ENCODE measurements around the gene ZNF583.
A peak's percentile ranks its signal among the peaks of the same experiment; 100 is the strongest.

ZNF583 gene

DNA sequence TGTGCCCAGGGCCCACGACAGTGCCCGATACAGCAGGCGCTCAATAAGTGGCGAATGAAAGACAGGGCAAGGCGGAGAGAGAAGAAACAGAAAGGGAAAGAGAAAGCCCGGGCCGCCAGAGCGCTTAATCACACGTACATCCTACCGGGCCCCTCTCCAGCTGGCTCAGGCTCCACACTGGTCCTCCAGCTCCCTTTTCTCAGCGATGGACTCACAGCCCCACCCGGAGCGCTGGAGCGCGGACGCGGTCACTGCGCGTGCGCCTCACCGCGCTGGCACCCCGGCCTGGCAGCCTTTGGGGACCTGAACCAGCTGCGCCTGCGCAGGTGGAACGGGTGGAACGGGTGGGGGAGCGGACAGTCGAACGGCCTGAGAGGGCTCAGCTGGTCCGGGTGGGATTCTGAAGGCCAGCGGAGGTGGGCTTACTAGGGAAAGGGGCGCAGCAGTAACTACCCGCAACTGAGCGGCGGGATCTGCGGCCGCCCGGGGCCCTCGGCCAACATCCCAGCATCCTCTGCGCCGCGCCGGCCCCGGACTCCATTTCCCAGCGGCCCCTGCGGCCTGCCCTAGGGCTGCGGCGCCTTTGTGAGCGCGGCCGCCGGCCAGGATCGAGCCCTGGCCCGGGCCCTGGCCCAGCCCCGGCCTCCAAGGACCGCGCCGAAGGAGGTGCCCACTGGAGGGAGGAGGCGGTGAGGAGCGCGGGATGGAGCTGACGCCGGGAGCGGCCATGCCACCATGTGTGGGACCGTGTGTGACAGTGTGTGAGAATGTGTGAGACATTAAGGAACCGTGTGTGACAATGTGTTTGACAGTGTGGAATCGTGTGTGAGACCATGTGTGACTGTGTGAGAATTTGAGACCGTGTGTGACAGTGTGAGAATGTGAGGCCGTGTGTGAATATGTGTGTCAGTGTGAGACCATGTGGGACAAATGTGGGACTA lies at the start of gene ZNF583:
Gene ZNF583 (plus strand): TSS at position 569 of the 941 bp plus-strand sequence. CDS start 2,783 bp downstream, outside the sequence.
- peak; percentile 96 to 97 for DNase-seq
- TF ChIP-seq POLR2A (IDR thresholded peaks at IDR 0.05; ENCODE audit: low read length) (peak; percentile 49), GATA1 (IDR thresholded peaks at IDR 0.05; ENCODE audit: low read depth, low read length) (no peak)

DNA sequence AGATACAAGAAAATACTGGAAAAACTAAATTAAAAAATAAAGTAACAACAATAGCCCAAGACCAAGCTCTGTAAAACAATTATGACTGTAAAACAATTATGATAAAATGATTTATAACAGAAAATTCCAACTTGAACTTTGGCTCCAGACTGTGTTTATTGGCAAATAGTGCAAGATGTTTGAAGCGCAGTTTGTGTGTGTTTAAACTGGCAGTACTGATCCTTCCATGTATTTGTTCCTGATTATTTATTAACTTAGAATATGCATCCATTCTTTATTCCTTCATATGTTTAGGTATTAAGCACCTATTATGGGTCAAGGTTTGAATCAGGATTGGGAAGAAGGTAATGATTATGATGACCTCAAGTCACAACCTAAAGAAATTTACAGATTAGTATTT lies 48.6 kb upstream of the ZNF583 start:
- no peak for TF ChIP-seq POLR2A (IDR thresholded peaks at IDR 0.05; ENCODE audit: low read length)
- TF ChIP-seq GATA1 (IDR thresholded peaks at IDR 0.05; ENCODE audit: low read depth, low read length) = no peak
- no peak for DNase-seq

DNA sequence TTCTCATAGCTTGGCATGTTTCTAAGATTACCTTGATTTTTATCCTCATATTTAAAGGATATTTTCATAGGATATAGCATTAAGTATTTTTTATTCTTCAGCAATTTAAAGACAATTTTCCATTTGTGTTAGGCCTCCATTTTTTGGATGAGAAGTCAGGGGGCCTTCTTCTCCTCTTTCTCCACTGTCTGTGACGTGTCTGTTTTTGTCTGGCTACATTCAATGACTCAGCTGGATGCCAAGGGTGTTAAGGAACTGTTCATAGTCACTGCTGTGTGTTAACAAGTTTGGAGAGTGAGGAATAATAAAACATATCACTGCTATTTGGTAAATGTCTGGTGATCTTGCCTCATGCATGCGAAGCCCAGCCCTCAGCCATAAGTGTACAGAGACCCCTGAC lies 47.2 kb upstream of the ZNF583 start:
- DNase-seq = no peak
- TF ChIP-seq POLR2A (IDR thresholded peaks at IDR 0.05; ENCODE audit: low read length) (no peak), GATA1 (IDR thresholded peaks at IDR 0.05; ENCODE audit: low read depth, low read length) (no peak)

DNA sequence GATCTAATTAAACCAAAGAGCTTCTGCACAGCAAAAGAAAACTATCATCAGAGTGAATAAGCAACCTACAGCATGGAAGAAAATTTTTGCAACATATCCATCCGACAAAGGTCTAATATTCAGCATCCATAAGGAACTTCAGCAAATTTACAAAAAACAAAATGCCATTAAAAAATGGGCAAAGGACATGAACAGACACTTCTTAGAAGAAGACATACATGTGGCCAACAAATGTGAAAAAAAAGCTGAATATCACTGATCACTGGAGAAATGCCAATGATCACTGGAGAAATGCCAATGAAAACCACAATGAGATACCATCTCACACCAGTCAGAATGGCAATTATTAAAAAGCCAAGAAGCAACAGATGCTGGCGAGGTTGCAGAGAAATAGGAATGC lies 43.3 kb upstream of the ZNF583 start:
- TF ChIP-seq GATA1 (IDR thresholded peaks at IDR 0.05; ENCODE audit: low read depth, low read length) = no peak
- no peak for TF ChIP-seq POLR2A (IDR thresholded peaks at IDR 0.05; ENCODE audit: low read length)
- DNase-seq = peak in 1 of 2 experiments; percentile 16

DNA sequence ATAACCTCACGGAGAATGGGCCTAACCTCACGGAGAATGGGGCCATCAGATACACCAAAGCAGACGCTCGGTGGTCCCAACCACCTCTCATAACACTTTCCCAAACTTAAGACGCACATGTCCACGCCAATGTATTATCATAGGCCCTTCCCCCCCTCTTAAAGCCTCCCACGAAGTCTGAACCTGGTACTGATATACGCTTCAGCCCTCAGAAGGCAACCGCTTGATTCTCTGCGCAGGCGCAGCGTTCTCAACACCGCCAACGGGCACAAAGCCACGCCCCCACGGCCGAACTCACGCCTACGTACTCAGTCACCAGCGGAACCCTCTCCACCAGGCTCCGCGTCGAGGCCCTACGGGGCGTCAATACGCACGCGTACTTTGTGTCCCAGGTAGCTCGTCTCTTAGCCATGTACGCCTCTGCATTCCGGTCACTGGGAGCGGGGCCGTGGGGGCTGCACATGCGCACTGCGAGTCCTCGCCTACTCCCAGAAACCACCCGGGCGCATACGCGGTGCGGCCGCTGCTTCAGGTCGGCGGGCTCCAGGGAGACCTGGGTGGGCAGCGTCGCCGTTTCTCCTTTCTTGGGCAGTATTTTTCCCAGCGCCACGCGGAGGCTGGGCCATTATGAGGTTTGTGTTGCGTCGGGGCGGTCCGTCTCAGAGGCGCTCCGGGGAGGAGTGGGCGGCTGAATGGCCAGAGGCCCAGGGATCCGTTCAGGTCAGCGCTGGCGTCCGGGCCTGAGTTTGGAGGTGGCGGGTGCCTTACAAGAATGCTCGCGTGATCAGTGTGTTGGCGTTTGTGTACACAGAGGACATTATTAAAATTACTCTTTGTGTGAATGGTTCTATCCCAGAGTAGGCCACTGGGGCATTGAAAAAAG lies 36.1 kb upstream of the ZNF583 start:
- DNase-seq = peak; percentile 93 to 94
- TF ChIP-seq POLR2A (IDR thresholded peaks at IDR 0.05; ENCODE audit: low read length) (peak; percentile 62), GATA1 (IDR thresholded peaks at IDR 0.05; ENCODE audit: low read depth, low read length) (no peak)

DNA sequence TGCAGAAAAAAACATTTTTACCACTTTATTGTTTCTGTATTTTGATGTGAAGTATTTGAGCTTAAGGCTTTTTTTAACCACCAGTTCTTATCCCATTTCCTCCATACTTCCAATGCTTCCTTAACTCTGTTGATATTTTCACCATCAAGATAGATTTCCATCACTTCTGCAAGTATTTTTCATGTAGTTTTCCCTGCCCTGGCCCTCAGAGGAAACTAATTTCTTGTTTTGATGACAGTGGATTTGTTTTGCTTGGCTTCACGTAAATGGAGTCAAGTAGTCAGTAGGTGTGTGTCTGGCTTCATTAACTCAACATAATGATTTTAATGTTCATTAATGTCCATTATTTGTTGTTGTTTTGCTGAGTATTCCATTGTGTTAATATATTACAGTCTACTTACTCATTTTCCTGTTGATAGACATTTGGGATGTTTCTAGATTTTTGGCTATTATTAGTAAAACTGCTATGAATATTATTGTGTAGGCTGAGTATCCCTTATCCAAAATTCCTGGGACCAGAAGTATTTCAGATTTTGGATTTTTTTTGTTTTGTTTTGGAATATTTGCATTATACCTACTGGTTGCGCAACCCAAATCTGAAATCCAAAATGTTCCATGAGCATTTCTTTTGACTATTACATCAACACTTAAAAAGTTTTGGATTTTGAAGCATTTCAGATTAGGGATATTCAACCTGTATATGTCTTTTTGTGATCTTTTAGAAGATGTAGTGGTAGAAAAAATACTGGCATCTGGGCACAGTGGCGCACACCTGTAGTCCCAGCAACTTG lies 34.1 kb upstream of the ZNF583 start:
- no peak for DNase-seq
- no peak for TF ChIP-seq GATA1 (IDR thresholded peaks at IDR 0.05; ENCODE audit: low read depth, low read length)
- no peak for TF ChIP-seq POLR2A (IDR thresholded peaks at IDR 0.05; ENCODE audit: low read length)

DNA sequence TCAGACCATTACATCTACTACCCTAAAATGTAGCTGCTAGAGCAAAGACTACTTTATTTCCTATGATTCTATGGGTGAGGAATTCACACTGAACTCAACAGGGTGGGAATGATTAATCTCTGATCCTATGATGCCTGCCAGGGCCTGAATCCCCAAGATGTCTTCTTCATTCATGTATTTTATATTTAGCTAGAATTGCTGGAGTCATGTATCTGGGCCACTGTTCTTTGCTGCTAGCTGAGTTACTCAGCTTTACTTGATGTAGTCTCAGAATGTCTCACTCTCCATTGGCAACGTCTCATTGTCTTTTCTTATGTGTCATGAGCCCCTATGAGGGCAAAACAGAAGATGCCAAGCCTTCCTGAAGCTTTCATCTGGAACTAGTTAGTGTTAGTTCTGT lies 31.9 kb upstream of the ZNF583 start:
- TF ChIP-seq GATA1 (IDR thresholded peaks at IDR 0.05; ENCODE audit: low read depth, low read length) = no peak
- no peak for TF ChIP-seq POLR2A (IDR thresholded peaks at IDR 0.05; ENCODE audit: low read length)
- no peak for DNase-seq

DNA sequence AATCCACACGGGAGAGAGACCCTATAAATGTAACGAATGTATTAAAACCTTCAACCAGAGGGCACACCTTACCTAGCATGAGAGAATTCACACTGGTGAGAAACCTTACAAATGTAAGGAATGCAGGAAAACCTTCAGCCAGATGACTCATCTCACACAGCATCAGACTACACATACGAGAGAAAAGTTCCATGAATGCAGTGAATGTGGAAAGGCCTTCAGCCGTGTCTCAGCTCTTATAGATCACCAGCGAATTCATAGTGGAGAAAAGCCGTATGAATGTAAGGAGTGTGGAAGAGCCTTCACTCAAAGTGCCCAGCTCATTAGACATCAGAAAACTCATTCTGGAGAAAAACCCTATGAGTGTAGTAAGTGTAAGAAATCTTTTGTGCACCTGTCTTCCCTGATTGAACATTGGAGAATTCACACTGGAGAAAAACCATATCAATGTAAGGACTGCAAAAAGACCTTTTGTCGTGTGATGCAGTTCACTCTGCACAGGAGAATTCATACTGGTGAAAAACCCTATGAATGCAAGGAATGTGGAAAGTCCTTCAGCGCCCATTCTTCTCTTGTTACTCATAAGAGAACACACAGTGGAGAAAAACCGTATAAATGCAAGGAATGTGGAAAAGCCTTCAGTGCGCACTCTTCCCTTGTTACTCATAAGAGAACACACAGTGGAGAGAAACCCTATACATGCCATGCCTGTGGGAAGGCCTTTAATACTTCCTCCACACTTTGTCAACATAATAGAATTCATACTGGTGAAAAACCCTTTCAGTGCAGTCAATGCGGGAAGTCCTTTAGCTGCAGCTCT lies 26.8 kb upstream of the ZNF583 start:
- TF ChIP-seq GATA1 (IDR thresholded peaks at IDR 0.05; ENCODE audit: low read depth, low read length) (no peak), POLR2A (IDR thresholded peaks at IDR 0.05; ENCODE audit: low read length) (no peak)
- DNase-seq = no peak

DNA sequence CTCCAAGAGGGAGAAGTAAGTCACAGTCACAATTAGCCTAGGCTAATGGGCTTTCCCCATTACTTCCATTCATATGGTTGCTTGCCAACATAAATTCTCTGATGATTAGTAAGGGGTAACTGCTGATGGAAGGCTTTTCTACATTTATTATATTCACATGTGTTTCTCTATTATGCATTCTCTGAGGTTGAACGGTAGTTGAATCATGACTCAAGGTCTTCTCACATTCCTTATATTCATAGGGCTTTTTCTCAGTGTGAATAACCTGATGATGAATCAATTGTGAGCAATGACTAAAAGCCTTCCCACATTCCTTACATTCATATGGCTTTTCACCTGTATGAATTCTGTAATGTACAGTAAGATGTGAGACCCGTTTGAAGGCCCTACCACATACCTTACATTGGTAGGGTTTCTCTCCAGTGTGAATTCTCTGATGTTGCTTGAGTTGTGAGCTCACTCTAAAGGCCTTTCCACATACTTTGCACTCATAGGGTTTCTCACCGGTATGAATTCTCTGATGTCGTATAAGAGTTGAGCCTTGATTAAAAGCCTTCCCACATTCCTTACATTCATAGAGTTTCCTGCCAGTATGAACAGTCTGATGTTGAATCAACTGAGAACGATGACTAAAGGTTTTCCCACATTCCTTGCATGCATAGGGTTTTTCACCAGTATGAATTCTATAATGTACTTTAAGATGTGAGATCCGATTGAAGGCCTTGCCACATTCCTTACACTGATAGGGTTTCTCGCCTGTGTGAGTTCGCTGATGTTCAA lies 20.1 kb upstream of the ZNF583 start:
- DNase-seq = no peak
- TF ChIP-seq POLR2A (IDR thresholded peaks at IDR 0.05; ENCODE audit: low read length) (no peak), GATA1 (IDR thresholded peaks at IDR 0.05; ENCODE audit: low read depth, low read length) (no peak)

DNA sequence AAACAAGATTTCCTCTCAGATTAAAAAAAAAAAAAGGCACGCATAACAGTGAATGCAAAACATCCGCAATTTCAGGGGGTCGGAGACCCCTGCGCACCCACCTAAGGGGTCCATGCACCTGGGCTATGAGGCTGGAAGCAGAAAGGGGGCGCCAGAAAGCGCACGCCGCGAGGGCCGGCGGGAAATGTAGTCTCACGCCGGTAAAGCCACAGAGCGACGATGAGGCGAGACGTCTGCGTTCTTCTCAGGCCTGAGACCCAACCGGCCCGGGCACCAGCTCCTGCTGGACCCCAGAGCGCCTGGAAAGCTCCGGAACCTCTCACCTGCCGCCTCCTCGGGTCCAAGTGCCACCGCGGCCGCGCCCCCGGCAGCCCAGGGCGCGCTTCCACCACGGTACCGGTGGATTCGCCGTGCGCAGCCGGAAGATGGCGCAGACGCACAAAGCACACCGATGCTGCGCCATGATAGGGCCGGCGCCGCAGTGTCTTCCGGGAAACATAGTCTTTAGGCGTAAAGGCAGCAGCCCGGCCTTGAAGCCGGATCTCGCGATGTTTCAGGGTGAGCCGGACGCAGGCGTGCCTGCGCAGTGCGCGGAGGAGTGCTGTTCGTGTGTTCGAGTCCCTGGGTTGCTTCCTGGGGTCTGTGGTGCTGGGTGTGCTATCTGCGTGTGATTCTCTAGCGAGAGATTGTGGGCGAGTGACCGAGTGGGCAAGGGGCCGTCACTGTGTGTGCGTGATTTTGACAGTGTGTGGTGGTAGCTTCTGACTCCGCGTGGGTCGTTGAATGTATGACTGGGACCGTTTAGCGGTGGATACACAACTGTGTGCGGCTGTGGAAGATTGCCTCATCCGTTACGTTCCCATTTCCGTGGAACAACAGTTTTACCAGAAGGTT lies 10.8 kb upstream of the ZNF583 start, which contains the start of gene ZNF582:
Gene ZNF582 (minus strand): TSS at position 416 of the 894 bp plus-strand sequence. CDS start 1,782 bp downstream, outside the sequence.
- peak; percentile 95 to 97 for DNase-seq

DNA sequence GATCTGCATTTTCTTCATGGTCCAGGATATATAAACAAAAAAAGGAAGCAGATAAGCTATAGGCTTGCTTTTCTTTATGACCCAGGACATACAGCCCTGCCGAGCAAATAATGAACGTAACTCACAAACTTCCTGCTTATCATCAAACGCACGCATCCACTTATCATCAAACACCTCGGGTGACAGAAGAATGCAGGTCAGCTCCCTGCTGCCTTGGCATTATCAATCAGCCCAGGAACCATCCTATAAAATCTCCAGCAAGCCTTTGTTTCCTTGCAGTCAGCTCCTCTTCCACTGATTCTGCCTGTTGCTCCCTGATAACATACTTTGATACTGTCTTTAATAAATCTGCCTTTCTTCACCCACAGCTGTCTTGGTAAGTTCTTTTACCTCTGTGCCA lies 5.3 kb upstream of the ZNF583 start:
- TF ChIP-seq POLR2A (IDR thresholded peaks at IDR 0.05; ENCODE audit: low read length) (no peak), GATA1 (IDR thresholded peaks at IDR 0.05; ENCODE audit: low read depth, low read length) (no peak)
- DNase-seq = no peak

More for the DNA sequence above, 10.8 kb upstream of the ZNF583 start, which contains the start of gene ZNF582:
- TF ChIP-seq GATA1 (IDR thresholded peaks at IDR 0.05; ENCODE audit: low read depth, low read length) (peak; percentile 48), POLR2A (IDR thresholded peaks at IDR 0.05; ENCODE audit: low read length) (peak; percentile 60)

Measured in erythroblast (primary cell).